K562 (cell line): ENCODE results near the gene C11orf58. TPM values are rescaled to one million over a fixed set of nuclear protein-coding genes. Genes with fewer than 3 reads are reported as not detected.

Experiments used
- ATAC-seq: fragments of 200-7000 bp; cut with Tn5 transposase; 3 replicates; pipeline ENCODE4 v1.9.1; 2020; ENCODE audit warnings: moderate library complexity
- BruUV-seq: library from RNA; stranded (reverse); fragments of 400-500 nt; replicated peaks from 2 replicates; lab custom pipeline; 2021; lab: Mats Ljungman, UMichigan
- CTCF ChIA-PET: fragments of 300-600 bp; formaldehyde crosslinking; extraction: SDS; loops from one replicate; lab custom pipeline; 2021; ENCODE audit warnings: low intra/inter-chr PET ratio; lab: Yijun Ruan, JAX
- POLR2A ChIA-PET: fragments of 300-600, 350-650 bp; sonication (Branson Sonifier 250); formaldehyde crosslinking; extraction: SDS; loops from one replicate; lab custom pipeline; 2021; ENCODE audit warnings: antibody characterized with exemption, inconsistent platforms; lab: Yijun Ruan, JAX
- DNase-seq, 4 experiments: peaks; one replicate each; pipeline versions ENCODE4 v3.0.0 to v3.0.0-alpha.2; 2011 to 2018; ENCODE audit warnings: low spot score in 3 of 4, mixed read lengths in 3 of 4; ENCODE audit errors: extremely low read depth in 1 of 4
- FAIRE-seq: peaks from 2 replicates; lab custom pipeline; 2011; peaks lifted over from hg19 to GRCh38; lab: Jason Lieb, UNC
- H2AFZ ChIP-seq: 2 replicates; pipeline ENCODE4 v1.6.0; 2011; ENCODE audit warnings: low read depth, low read length, control low read depth, inconsistent platforms
- H3K27ac ChIP-seq: fragments of 200-600 bp; 3 replicates; pipeline ENCODE4 v1.8.0; 2011; ENCODE audit warnings: low read depth, mild to moderate bottlenecking, control low read depth, inconsistent platforms, low read length, moderate library complexity, mixed read lengths; ENCODE audit errors: extremely low read depth
- H3K27me3 ChIP-seq, 2 experiments: fragments of 300-600 bp in 1 of 2; 2 replicates in 1 of 2; 3 replicates in 1 of 2; pipeline versions ENCODE4 v1.6.0 to v1.8.0; 2011; ENCODE audit warnings: inconsistent platforms in 2 of 2, low read length in 2 of 2, mild to moderate bottlenecking in 1 of 2, mixed read lengths in 1 of 2, moderate library complexity in 1 of 2; ENCODE audit not compliant: control insufficient read depth in 2 of 2, insufficient read depth in 2 of 2
- H3K36me3 ChIP-seq: fragments of 300-600 bp; 3 replicates; pipeline ENCODE4 v1.8.0; 2011; ENCODE audit warnings: mild to moderate bottlenecking, low read length, inconsistent platforms; ENCODE audit not compliant: control insufficient read depth, insufficient read depth
- H3K4me1 ChIP-seq, 2 experiments: fragments of 200-600 bp in 1 of 2; replicated peaks in 1 of 2; 2 replicates in 1 of 2; 3 replicates in 1 of 2; pipeline versions ENCODE4 v1.5.1 to v1.8.0; 2011; ENCODE audit warnings: inconsistent platforms in 2 of 2, low read length in 2 of 2, mild to moderate bottlenecking in 1 of 2, mixed read lengths in 1 of 2, moderate library complexity in 1 of 2; ENCODE audit not compliant: control insufficient read depth in 2 of 2, insufficient read depth in 2 of 2
- H3K4me2 ChIP-seq: 2 replicates; pipeline ENCODE4 v1.6.1; 2011; ENCODE audit warnings: low read length, control low read depth, inconsistent platforms, mixed read lengths; ENCODE audit not compliant: insufficient read depth
- H3K4me3 ChIP-seq: fragments of 200-600 bp; sonication (generic), shearing (Covaris generic); 2 replicates; pipeline ENCODE4 v1.5.1; 2016; ENCODE audit warnings: control low read depth, inconsistent platforms
- H3K79me2 ChIP-seq: fragments of 200-600 bp; 3 replicates; pipeline ENCODE4 v1.8.0; 2011; ENCODE audit warnings: low read length, inconsistent platforms; ENCODE audit not compliant: control insufficient read depth, insufficient read depth
- H3K9ac ChIP-seq, 2 experiments: 2 replicates each; pipeline versions ENCODE4 v1.6.0 to v1.6.1; 2011; ENCODE audit warnings: low read depth in 2 of 2, low read length in 2 of 2, control low read depth in 1 of 2, inconsistent platforms in 1 of 2, mild to moderate bottlenecking in 1 of 2, mixed read lengths in 1 of 2; ENCODE audit not compliant: insufficient read depth in 1 of 2
- H3K9me1 ChIP-seq: one replicate; pipeline ENCODE4 v1.6.0; 2011; ENCODE audit warnings: inconsistent platforms, mild to moderate bottlenecking, low read length, moderate library complexity; ENCODE audit not compliant: control insufficient read depth, insufficient read depth
- H3K9me3 ChIP-seq: replicated peaks from 2 replicates; pipeline ENCODE4 v1.5.1; 2011; ENCODE audit warnings: low read depth, low read length, inconsistent platforms; ENCODE audit not compliant: control insufficient read depth, insufficient read depth
- H4K20me1 ChIP-seq: replicated peaks from 2 replicates; pipeline ENCODE4 v1.6.1; 2011; ENCODE audit warnings: low read length, inconsistent platforms, mixed read lengths; ENCODE audit not compliant: control insufficient read depth, insufficient read depth
- BDP1 ChIP-seq: IDR thresholded peaks from 3 replicates; pipeline ENCODE4 v1.6.1; 2011; ENCODE audit not compliant: insufficient read length, insufficient read depth
- LEF1 ChIP-seq: fragments of 450-650 bp; IDR thresholded peaks from 2 replicates; pipeline ENCODE4 v1.6.1; 2016; ENCODE audit warnings: mild to moderate bottlenecking
- NELFE ChIP-seq: IDR thresholded peaks from 2 replicates; pipeline ENCODE4 v1.6.1; 2011; ENCODE audit warnings: mild to moderate bottlenecking; ENCODE audit not compliant: insufficient read depth, insufficient read length
- POLR3A ChIP-seq: IDR thresholded peaks from 2 replicates; pipeline ENCODE4 v1.6.1; 2011; ENCODE audit warnings: borderline replicate concordance, mild to moderate bottlenecking, moderate library complexity; ENCODE audit not compliant: insufficient read length, insufficient read depth; ENCODE audit errors: extremely low read depth
- POU5F1 ChIP-seq: fragments of 150-350 bp; IDR thresholded peaks from 2 replicates; pipeline ENCODE4 v1.6.1; 2014; ENCODE audit warnings: borderline replicate concordance, low read length, low read depth, mild to moderate bottlenecking; ENCODE audit not compliant: partially characterized antibody
- PURB ChIP-seq: sonication (generic); formaldehyde crosslinking; IDR thresholded peaks from 2 replicates; pipeline ENCODE4 v1.9.0; 2021; ENCODE audit warnings: low read depth, mild to moderate bottlenecking, missing genetic modification reagents
- RREB1 ChIP-seq: fragments of 250-450 bp; sonication (Bioruptor Pico); IDR thresholded peaks from 2 replicates; pipeline ENCODE4 v1.4.0; 2020
- SIN3B ChIP-seq: fragments of 450-650 bp; IDR thresholded peaks from 2 replicates; pipeline ENCODE4 v1.6.1; 2017; ENCODE audit warnings: low read depth, mild to moderate bottlenecking, moderate library complexity
- TEAD1 ChIP-seq, 2 experiments: fragments of 450-650 bp in 1 of 2; sonication (generic) in 1 of 2; formaldehyde crosslinking; IDR thresholded peaks; 2 replicates each; pipeline versions ENCODE4 v1.4.0 to v1.8.0; 2020 to 2022; ENCODE audit warnings: mild to moderate bottlenecking in 2 of 2, missing genetic modification reagents in 1 of 2
- TSC22D4 ChIP-seq: fragments of 450-650 bp; IDR thresholded peaks from 2 replicates; pipeline ENCODE4 v1.6.1; 2016; ENCODE audit warnings: missing genetic modification characterization, missing biosample characterization, control low read depth
- YY1 ChIP-seq, 3 experiments: IDR thresholded peaks; 2 replicates each; pipeline ENCODE4 v1.6.1; 2011; ENCODE audit warnings: low read length in 2 of 3, mild to moderate bottlenecking in 2 of 3, moderate library complexity in 2 of 3, borderline replicate concordance in 1 of 3, control low read depth in 1 of 3, low read depth in 1 of 3; ENCODE audit not compliant: insufficient read depth in 3 of 3, insufficient replicate concordance in 2 of 3, control insufficient read depth in 1 of 3, insufficient read length in 1 of 3; ENCODE audit errors: extremely low read depth in 1 of 3
- ZKSCAN1 ChIP-seq: fragments of 150-350 bp; IDR thresholded peaks from 2 replicates; pipeline ENCODE4 v1.6.1; 2016; ENCODE audit warnings: low read depth, low read length
- ZNF217 ChIP-seq: sonication (generic); formaldehyde crosslinking; IDR thresholded peaks from 2 replicates; pipeline ENCODE4 v1.8.0; 2022; ENCODE audit warnings: mild to moderate bottlenecking, missing genetic modification reagents
- ZNF589 ChIP-seq: fragments of 200-800 bp; sonication (Bioruptor generic); IDR thresholded peaks from 2 replicates; pipeline ENCODE4 v1.6.1; 2016; ENCODE audit warnings: low read depth, missing genetic modification characterization, missing compliant biosample characterization
- ZNF77 ChIP-seq: fragments of 250-450 bp; sonication (Bioruptor Pico); IDR thresholded peaks from 2 replicates; pipeline ENCODE4 v1.5.0; 2020
- WGBS: fragments of 100-300 bp; shearing (Covaris generic); methylation state at CpG from one replicate; pipeline ENCODE4 v1.1.6; 2016; ENCODE audit warnings: low coverage, mixed read lengths; ENCODE audit not compliant: insufficient coverage; ENCODE audit errors: missing lambda C conversion rate; 5-methylcytosine and 5-hydroxymethylcytosine counted together
- in situ Hi-C: fragments of 300-500 bp; cut with MboI; formaldehyde crosslinking; loops from 4 replicates; pipeline ENCODE4 v1.15.0; 2018; ENCODE audit warnings: inconsistent platforms, mixed read lengths
- intact Hi-C: fragments of 100-400 bp; cut with micrococcal nuclease; formaldehyde crosslinking; loops from 2 replicates; pipeline ENCODE4 v1.14.2; 2022
- polyA plus RNA-seq, 8 experiments: library from polyadenylated mRNA; depleted of rRNA in 4 of 8; stranded (reverse) in 5 of 8; unstranded in 3 of 8; fragments of >200 nt; fragmentation: Nextera tagmentation in 2 of 8; fragmentation: Illumina TruSeq in 1 of 8; extraction: Ambion mirVana in 2 of 8; extraction: Trizol in 1 of 8; gene quantifications; 2 replicates each; pipeline versions ENCODE4 v1.2.1 to v1.2.3, GENCODE V29; 2011 to 2014; ENCODE audit warnings: inconsistent platforms in 1 of 8, missing spikeins in 1 of 8
- total RNA-seq, 7 experiments: library from RNA; depleted of rRNA in 6 of 7; stranded (reverse); fragments of >200 nt in 6 of 7; fragmentation: Illumina TruSeq in 2 of 7; extraction: Trizol in 2 of 7; gene quantifications; 2 replicates each; pipeline versions ENCODE4 v1.2.1 to v1.2.3, GENCODE V29; 2011 to 2021; ENCODE audit warnings: low replicate concordance in 1 of 7

C11orf58 gene
- total and polyA plus RNA-seq, 9 of the 15 experiments (the other 6 are each of a cell fraction or from before 2014, with no cell fraction given), result 104 to 421 (median 247) TPM

DNA sequence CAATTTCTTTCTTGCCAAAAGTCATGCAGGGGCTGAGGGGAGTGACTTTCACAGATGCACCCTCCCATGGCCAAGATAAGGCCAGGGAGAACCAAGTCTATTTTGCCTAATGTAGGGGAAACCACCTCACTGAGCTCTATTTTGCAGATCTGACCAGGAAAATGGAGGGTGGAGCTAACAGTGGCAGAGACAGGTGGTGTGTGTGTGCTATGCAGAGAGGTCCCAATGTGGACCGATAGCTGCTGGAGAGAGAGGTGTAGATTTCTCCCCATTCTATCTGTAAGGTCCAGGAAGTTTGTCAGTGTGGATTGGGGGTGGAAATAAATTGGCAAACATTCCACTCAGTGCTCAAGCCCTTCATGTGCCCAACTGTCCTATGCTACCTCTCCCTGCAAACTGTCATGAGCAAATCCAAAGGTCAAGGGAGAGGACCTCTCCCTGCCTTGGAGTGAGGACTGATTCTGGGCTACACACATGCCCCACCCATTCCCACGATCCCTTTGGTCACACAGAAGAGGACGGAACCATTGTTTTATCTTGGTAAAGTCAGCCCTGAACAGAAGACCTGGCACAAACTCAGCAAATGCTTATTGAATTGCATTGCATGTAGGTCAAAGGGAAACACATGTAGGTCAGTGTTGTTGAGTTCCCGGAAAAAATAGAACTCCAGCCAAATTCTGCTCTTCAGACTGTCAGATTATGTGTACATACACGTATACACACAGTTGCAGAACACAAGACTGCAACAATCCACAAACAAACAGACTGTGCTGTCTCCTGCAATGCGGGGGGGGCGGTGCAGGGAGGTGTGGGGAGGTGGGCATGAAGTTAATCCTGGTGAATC, 65.9 kb downstream of the C11orf58 start:
- Histone ChIP-seq H3K4me2 (no peak overlapping the region), H2AFZ (no peak overlapping the region), H3K79me2 (no peaks in the 10 kb centered on the region), H3K9me1 (no peaks in the 10 kb centered on the region), H3K36me3 (no peaks in the 10 kb centered on the region), H3K27me3 (peaks cover 47 to 53% of the 10 kb centered on the region in 2 experiments)
- 0% methylated on average over 7 of the region's 7 CpGs for WGBS
- no TSS peak for BruUV-seq
- in situ Hi-C loops, result no loop called here
- ATAC-seq, result no peak
- TF ChIP-seq SIN3B, result no peak
- no peak for TF ChIP-seq ZNF589 (CRISPR knock-in tag)
- TF ChIP-seq POLR3A, result no peak
- no peak for TF ChIP-seq NELFE
- no peak for TF ChIP-seq ZKSCAN1
- no peak for TF ChIP-seq ZNF217 (CRISPR knock-in tag)
- no peak for TF ChIP-seq BDP1
- no peak for TF ChIP-seq LEF1
- TF ChIP-seq YY1 (IDR thresholded peaks at IDR 0.05; ENCODE audit: borderline replicate concordance in 1 of 3, control insufficient read depth in 1 of 3, extremely low read depth in 1 of 3, insufficient read depth in 3 of 3, insufficient read length in 1 of 3, insufficient replicate concordance in 2 of 3, low read depth in 1 of 3, low read length in 2 of 3), result no peak
- no peak for TF ChIP-seq TEAD1 (CRISPR knock-in tag; IDR thresholded peaks at IDR 0.05)
- TF ChIP-seq RREB1 (CRISPR knock-in tag), result no peak
- TF ChIP-seq PURB (CRISPR knock-in tag), result no peak
- TF ChIP-seq TSC22D4 (tag), result no peak
- no peak for TF ChIP-seq POU5F1
- TF ChIP-seq ZNF77 (CRISPR knock-in tag), result no peak
- TF ChIP-seq, all 486 proteins: peak for 0
- FAIRE-seq, result no peak
- Histone ChIP-seq H3K4me3 (no peak overlapping the region), H3K9me3 (no peaks in the 10 kb centered on the region), H3K9ac (no peak overlapping the region), H3K27ac (no peak overlapping the region), H4K20me1 (no peaks in the 10 kb centered on the region), H3K4me1 (no peaks in the 10 kb centered on the region; a peak in 1 of 5 replicates)
- CTCF ChIA-PET, result no interaction called here
- intact Hi-C loops, result no loop called here
- POLR2A ChIA-PET, result interaction anchor here (0.6 kb wide), 1 partner anchor 15 kb away, joined by 3 read pairs; no protein-coding TSS in a partner anchor
- no peak for DNase-seq
